GM18519 (cell line): ENCODE data around the gene ERCC4.

Experiments
- ATAC-seq: cut with Tn5 transposase; IDR thresholded peaks from one replicate; pipeline ENCODE4 v1.9.1; 2021; ENCODE audit warnings: mild to moderate bottlenecking, moderate library complexity; ENCODE audit not compliant: unreplicated experiment, low FRiP score

Gene ERCC4

DNA sequence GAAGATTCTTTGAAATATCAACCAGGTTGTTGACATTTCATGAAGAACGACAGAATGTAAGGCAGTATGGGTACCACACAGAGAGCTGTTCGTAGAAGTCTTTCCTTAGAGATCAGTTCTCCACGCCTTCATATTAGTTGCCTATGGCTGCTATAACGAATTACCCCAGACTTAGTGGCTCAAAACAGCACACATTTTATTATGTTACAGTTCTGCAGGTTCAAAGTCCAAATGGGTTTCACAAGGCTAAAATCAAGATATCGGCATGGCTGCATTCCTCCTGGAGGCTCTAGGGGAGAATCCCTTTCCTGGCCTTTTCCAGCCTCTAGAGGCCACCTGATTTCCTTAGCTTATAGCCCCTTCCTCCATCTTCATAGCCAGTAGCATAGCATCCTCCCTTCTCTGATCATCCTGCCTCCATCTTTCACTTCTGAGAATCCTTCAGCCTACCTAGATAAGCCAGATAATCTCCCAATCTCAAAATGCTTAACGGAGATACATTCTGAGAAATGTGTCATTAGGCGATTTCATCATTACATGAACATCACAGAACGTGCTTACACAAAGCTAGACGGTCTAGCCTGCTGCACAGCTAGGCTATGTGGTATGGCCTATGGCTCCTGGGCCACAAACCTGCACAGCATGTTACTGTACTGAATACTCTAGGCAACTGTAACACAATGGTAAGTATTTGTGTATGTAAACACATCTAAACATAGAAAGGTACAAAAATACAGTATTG lies 26.0 kb downstream of the ERCC4 start:
- ATAC-seq, result no peak

DNA sequence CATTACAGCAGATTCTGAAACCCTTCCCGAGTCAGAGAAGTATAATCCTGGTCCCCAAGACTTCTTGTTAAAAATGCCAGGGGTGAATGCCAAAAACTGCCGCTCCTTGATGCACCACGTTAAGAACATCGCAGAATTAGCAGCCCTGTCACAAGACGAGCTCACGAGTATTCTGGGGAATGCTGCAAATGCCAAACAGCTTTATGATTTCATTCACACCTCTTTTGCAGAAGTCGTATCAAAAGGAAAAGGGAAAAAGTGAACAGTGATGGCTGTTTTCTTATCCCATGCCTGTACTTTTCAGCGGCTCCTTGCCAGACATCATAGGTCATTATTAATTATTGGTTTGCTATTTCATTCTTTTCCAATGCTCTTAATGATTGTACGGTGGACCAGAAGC lies 28.1 kb downstream of the ERCC4 start:
- no peak for ATAC-seq

DNA sequence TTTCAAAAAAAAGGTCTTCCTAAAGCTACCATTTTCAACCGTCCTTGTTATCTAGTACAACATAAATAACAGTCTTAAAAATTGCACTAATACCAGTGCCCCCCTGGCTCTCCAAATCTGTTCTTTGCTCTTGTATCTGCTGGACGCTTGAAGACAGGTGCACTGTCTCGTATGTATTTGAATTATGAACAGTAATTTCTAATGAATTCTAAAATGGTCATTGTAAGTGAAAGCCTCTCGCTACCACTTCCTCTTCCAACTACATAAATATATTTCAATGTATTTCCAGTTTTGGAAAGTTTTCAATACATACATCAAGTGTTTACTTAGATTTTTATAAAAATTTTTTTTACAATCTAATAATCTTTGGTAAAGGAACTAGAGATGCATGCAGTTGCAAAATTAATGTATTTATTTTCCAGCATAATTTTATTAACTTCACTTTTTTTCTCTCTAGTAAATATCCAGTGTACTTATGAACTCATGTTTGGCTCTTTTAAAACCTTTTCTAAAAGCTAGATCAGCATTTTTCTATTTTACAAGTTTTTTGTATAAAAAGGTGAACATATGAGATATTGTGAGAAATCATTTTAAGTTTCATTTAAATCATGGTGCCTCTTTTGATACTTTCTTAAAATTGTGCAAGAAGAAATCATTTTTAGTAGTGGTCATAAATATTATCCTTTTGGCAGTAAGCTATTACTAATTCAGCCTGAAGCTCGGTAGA lies 31.0 kb downstream of the ERCC4 start:
- no peak for ATAC-seq

DNA sequence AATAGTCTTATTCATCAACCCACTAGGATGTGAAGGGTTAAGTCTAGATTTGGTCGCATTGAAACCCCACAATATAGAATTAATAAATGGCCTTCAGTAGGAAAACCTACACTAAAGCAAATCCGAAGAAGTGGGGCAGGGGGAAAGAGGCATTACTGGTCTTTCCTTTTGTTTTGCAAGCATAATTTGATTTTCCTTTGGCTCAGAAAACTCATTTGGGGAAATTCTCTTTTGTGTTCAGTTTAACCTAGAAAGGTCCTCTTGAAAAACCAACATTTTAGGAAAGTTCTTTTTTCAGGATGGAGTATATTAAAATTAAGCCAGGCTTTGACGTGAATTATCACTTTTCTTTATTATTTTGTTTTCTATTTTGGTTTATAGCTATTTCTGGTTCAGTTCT lies 31.7 kb downstream of the ERCC4 start:
- no peak for ATAC-seq

DNA sequence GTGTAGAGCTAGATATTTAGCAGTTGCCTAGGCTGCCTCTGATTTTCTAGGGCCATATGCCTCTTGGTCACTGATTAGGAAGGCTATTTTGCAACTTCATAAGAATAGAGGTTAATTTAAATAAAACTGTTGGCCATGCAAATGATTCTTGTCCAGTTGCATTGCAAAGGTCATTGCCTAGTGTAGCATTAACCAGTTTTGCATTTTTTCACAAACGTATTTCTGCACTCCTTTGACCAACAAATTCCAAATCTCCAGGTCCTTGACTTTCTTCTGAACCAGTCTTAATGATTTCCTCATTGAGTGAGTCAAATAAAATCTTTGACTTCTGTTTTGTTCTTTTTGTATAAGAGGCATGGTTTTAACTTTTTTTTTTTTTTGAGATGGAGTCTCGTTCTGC lies 33.5 kb downstream of the ERCC4 start:
- no peak for ATAC-seq

DNA sequence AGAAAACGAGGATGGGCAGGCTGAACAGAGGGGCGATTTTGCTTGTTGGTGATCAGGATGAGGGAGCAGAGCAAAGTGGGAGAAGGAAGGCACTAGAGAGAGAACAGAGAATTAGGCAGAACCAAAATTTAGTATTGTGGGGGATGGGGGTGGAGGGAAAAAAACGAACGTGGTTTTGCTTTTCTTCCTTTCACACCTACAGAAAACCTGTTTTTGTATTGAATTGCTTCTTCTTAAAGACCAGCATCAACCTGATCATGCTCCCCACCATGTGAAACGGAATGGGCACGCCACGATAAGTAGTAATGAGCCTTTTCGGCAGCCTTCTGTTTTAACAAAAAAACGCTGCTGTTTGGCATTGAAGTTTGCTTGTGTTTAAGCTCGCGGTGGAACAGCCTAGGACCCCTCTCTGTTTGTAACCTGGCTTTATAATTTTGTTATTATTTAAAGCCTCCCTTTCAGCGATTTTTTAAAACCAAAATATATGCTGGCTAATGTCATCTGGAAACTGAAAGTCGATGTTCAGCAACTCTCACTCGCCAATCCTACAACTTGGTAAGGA lies 36.8 kb downstream of the ERCC4 start:
- ATAC-seq, result no peak

DNA sequence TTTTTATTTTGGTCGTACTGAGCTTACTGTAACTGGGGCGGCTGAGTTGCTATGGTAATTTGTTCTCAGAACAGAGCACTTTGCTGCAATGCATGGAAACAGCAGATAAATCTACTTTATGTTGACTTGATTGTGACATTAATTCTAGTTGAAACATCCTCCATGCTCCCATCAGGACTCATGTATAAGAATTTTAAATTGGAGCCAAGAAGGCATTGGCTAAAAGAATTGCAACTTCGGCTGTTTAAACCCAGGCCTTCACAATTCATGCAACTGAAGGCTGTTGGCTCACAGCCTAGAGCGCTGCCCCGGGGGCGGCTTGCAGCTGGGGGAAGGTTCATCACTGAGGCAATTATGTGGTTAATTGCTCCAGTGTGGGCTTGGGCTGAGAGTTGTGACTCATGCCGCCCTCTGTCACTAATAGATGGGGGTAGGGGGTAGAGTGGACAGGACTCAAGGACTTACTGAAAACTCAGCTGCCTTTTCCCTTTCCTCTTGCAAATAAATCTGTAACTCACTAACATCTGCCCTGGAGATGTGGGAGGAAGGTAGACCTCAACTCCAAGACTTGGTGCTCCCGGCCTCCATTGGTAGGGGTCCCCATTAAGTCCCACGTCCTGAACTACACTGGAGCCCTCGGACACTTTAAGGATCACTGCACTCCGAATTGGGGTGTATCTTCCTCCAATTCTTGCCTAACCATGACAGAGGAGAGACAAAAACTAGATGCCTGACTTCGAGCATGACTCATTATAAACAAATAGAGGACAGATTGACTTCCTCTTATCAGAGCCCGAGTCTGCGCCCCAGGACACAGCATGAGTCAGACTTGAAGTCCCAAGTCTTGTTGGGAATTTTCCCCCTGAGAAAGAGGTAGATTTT lies 37.5 kb downstream of the ERCC4 start:
- ATAC-seq, result no peak

DNA sequence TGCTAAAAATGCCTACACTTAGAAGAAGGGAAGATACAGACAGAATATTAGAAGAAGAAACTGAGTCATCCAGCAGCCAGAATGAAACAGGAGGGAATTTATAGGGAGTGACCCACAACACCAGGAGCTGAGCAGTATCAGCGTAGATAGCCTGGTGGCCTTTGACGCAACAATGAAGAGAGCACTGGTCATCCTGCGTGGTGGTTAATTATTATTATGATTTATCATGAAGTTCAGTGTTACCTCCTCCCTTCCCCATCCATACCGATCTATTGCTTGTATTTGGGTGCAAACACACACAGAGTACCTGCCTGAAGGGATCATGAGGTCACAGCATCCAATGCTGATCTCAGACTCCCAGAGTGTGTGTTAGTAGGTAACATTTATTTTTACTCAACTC lies 38.5 kb downstream of the ERCC4 start:
- no peak for ATAC-seq

DNA sequence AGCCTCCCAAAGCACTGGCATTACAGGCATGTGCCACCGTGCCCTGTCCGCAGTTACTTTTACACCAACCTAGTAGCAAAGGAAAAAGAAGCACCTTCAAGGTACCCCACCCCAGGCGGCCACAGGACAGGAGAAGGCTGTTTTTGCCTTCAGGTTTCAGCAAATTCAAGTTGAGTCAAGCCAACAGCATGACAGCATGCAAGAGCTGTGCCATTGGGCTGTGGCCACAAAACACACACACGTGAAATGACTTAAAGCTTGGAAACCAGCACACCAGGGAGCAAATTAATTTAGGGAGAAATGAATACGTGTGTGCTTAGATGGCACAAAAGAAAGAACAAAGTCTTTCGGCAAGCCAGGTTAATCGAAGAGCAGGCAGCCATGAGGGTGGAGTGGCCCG lies 39.7 kb downstream of the ERCC4 start:
- no peak for ATAC-seq

DNA sequence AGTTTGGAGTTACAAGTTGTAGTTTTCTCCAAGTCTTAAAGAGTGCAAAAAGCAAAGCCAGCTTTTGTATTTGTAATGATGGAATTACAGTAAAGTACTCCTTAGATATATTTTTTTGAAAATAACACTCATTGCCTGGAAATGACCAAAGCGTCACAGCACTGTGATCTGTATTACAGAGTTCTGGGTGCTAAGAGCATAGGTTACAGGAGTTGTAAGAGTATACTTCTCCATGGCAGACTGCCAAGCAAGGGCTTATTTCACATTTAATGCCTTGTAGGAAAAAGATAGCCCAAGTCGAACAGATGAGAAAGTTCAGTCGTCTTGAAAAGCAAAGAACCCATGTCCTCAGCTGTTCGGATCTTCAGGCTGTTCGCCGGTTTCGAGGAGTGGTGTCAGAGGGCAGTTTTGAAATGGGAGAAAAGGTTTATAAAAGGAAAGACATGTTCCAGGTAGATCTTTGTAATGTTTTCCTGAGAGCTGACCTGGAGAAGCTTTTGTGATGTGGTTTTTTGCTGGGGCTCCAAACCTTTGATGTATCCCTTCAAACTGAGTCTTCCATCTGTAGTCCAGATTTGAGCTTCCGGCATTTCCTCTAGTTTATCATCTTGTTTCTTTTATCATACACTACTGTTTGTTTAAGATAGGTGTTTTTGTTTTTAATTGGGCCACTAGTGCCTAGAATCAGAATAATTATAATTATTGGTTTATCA lies 41.3 kb downstream of the ERCC4 start:
- no peak for ATAC-seq

DNA sequence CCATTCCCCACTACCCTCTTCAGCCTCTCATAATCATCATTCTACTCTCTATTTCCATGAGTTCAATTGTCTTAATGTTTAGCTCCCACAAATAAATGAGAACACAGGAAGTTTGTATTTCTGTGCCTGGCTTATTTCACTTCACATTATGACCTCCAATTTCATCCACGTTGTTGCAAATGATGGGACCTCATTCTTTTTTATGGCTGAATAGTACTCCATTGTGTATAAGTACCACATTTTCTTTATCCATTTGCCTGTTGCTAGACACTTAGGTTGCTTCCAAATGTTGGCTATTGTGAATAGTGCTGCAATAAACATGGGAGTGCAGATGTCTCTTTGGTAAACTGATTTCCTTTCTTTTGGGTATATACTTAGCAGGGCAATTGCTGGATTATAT lies 42.3 kb downstream of the ERCC4 start:
- no peak for ATAC-seq

DNA sequence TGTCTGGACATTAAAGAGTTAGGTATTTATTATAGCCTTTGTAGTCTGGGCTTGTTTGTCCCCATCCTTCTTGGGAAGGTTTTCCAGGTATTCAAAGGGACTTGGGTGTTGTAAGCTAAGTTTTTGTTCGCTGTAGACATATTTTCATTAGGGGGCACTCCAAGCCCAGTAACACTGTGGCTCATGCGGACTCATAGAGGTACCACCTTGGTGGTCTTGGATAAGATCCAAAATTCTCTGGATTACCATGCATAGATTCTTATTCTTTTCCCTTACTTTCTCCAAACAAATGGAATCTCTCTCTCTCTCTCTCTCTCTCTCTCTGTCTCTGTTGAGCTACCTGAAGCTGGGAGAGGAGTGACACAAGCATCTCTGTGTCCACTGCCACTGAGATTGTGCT lies 48.9 kb downstream of the ERCC4 start:
- ATAC-seq, result no peak

DNA sequence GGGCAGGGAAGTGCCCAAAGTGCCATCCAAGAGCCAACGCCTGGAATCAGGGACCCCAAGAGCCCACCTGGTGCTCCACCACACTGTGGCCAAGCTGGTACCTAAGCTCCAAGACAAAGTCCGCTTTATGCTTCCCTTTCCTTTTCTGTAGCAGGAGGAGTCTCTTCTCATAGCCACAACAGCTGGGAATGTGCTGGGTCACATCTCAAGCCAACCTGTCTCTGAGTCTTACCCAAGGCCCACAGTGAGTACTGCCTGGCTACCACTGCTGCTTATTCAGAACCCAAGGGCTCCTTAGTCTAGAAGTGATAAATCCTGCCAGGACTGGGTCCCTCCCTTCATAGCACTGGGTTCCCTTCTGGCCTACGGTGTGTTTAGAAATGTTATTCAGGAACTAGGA lies 49.8 kb downstream of the ERCC4 start:
- no peak for ATAC-seq

DNA sequence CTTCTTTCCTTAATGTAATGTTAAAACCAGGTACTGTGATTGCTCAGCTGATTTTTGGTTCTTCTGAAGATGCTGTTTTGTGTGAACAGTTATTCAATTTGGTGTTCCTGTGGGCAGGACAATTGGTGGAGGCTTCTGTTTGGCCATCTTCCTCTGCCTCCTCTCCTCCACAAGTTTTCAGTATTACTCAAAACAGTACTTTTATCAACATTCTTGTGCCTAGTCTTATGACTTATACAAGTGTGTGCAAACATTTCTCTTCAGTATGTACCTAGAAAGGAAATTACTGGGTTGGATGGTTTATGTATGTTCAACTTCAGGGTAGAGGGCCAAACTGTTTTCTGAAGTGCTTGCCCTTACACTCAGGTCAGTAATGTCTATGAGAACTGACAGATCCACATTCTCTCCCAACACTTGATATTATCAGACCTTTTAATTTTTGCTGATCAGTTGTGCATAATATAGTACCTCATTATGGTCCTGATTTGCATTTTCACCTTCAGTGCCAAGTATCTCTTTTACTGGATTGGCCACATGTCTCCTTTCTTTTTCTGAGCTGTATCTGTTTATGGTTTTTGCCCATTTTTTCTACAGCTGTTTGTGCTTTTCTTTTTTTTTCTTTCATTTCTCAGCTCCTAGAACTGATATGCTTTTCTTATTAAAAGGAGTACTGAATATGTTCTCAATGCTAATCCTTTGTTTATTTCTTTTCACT lies 50.9 kb downstream of the ERCC4 start:
- no peak for ATAC-seq

DNA sequence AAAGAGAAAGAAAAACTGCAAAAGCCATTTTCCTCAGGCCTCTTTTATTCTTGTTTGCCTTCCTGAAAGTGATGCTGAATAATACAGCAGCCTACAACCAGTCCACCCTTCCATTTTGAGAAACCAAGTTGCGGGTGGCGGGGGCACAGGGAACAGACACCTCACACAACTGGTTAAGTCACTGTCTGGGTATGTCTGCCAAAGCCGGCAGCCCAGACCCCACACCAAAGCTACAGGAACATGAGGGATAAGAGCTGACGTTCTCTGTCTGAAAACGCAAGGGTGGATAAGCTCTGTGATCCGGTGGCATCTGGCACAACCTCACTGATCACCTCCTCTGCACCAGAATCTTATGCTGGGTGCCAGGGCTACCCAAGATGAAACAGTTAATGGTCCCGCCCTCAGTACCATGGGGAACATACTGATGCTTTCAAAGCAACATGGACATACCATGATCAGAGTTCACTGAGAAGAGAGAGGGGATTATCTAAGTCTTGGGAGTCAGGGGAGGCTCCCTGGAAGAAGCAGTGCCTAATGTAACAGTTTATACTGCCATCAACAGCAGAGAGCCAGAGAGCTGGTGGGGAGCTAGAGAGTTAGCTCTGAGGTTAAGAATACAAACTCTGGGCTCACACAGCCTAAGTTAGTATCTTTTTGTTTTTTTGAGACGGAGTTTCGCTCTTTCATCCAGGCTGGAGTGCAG lies 53.5 kb downstream of the ERCC4 start:
- ATAC-seq, result no peak

DNA sequence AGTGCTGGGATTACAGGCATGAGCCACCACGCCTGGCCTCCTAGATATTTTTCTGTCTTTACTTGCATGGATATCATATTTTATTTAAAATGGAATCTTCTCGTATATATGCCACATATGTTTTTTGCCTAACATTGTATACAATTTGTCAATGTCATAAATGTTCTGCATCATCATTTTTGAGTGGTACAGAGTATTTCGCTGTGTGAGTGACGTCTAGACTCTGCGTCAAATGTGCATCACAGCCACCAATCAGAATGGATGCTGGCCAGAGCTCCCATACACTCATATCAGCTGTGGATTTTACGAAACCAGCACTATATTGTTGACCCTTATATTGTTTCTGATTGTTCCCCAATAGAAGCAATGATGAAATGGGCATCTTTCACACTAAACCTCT lies 57.2 kb downstream of the ERCC4 start:
- no peak for ATAC-seq

DNA sequence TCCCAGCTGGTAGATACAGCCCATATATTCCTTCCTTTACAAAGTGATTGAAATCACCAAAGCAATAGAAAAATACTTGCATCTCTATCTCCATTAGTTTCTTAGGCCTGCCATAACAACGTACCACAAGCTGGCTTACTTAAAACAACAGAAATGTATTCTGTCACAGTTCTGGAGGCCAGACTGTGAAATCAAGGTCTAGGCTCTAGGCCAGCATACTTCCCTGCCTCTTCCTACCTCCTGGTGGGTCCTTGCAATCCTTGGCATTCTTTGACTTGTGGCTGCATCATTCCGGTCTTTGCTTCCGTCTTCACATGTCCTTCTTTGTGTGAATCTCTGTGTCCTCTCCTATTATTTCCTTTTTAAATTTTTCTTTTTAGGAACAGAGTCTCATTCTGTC lies 62.5 kb downstream of the ERCC4 start:
- no peak for ATAC-seq

DNA sequence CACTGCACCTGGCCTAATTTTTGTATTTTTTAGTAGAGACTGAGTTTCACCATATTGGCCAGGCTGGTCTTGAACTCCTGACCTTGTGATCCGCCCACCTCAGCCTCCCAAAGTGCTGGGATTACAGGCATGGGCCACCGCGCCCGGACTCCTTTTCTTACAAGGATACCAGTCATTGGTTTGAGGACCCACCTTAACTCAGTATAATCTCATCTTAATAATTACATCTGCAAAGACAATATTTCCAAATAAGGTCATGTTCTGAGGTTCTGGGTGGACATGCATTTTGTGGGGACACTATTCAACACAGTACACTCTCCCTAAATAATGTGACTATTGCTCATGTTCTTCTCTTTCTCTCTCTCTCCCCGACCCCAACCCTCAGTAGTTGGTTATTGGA lies 63.7 kb downstream of the ERCC4 start:
- no peak for ATAC-seq

DNA sequence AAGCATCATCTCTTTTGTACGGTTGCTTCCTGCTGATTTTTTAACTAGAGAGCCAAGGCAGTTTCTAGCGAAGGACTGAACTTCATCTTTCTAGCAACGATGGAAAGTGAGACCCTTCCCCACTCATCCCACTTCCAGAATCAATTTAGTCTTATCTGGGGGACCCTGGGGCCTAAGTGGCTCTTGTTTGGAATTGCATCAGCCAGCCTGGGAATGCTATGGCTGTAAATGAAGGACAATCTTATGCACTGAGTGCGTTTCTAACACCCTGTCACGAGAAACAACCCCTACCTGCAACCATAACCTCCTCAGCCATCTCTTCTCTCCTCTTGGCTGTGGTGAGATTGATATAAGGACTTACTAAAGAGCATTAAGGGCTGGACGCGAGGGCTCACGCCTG lies 64.8 kb downstream of the ERCC4 start:
- ATAC-seq, result no peak
